ENCODE results near the gene AKAP13.

DNA sequence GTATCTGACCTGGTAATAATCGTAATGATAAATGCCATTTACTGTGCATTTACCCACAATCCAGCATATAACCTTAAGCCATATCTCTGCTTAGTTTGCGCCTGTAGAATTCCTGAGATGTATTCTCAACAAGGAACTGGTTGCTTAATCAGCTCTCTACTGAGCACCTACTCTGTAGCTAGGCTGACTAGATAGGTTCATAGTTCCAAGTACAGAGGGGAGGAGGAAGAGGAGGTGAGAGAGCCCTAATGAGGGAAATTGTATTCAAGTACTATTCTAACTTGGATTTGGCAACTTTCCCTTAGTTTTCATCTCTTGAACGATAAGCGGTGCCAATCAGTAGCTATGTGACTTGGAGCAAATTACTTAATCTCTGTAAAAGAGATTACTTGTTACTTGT, 5.6 kb upstream of the AKAP13 start:
- TF ChIP-seq YY1 (IDR thresholded peaks at IDR 0.05; ENCODE audit: low read depth) (no peak), JUND (IDR thresholded peaks at IDR 0.05) (no peak), NFIC (IDR thresholded peaks at IDR 0.05; ENCODE audit: borderline replicate concordance) (no peak), MXI1 (IDR thresholded peaks at IDR 0.05; ENCODE audit: low read depth, low read length) (no peak), POLR2AphosphoS5 (IDR thresholded peaks at IDR 0.05; ENCODE audit: low read depth, low read length) (no peak), RAD21 (IDR thresholded peaks at IDR 0.05; ENCODE audit: low read length) (no peak), REST (IDR thresholded peaks at IDR 0.05; ENCODE audit: low read depth, low read length) (no peak), RCOR1 (IDR thresholded peaks at IDR 0.05; ENCODE audit: low read length) (no peak), TCF12 (IDR thresholded peaks at IDR 0.05) (no peak), SMC3 (IDR thresholded peaks at IDR 0.05; ENCODE audit: low read depth, low read length) (no peak), RXRA (IDR thresholded peaks at IDR 0.05; ENCODE audit: borderline replicate concordance, low read depth) (no peak), TAF1 (IDR thresholded peaks at IDR 0.05; ENCODE audit: borderline replicate concordance, low read depth, low read length) (no peak), EP300 (IDR thresholded peaks at IDR 0.05; ENCODE audit: borderline replicate concordance in 1 of 2, low read depth in 1 of 2, low read length in 1 of 2) (no peak)
- TF ChIP-seq, protein P1, sequence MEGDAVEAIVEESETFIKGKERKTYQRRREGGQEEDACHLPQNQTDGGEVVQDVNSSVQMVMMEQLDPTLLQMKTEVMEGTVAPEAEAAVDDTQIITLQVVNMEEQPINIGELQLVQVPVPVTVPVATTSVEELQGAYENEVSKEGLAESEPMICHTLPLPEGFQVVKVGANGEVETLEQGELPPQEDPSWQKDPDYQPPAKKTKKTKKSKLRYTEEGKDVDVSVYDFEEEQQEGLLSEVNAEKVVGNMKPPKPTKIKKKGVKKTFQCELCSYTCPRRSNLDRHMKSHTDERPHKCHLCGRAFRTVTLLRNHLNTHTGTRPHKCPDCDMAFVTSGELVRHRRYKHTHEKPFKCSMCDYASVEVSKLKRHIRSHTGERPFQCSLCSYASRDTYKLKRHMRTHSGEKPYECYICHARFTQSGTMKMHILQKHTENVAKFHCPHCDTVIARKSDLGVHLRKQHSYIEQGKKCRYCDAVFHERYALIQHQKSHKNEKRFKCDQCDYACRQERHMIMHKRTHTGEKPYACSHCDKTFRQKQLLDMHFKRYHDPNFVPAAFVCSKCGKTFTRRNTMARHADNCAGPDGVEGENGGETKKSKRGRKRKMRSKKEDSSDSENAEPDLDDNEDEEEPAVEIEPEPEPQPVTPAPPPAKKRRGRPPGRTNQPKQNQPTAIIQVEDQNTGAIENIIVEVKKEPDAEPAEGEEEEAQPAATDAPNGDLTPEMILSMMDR (IDR thresholded peaks at IDR 0.05): no peak

Measured in SK-N-SH (cell line).